HG03442 (cell line): ENCODE data around the gene ARMH1.

Experiments used
- ATAC-seq: cut with Tn5 transposase; IDR thresholded peaks from one replicate; pipeline ENCODE4 v1.9.1; 2021; ENCODE audit warnings: mild to moderate bottlenecking, moderate library complexity; ENCODE audit not compliant: unreplicated experiment

The ARMH1 gene

GRCh38 chr1:44674113-44675000 lies at the start of gene ARMH1, which contains the start of gene TMEM53:
Gene ARMH1 (plus strand): TSS chr1:44674714. CDS start chr1:44689698, 14,984 bp downstream.
Gene TMEM53 (minus strand): TSS chr1:44674481. CDS start chr1:44674391, 90 bp downstream.
- peak; percentile 90 for ATAC-seq

GRCh38 chr1:44625348-44625747 lies 49.2 kb upstream of the ARMH1 start:
- ATAC-seq: no peak

- no peak for ATAC-seq
Measured at GRCh38 chr1:44628962-44629756, 45.4 kb upstream of the ARMH1 start.

GRCh38 chr1:44630116-44630515 lies 44.4 kb upstream of the ARMH1 start:
- no peak for ATAC-seq

GRCh38 chr1:44631333-44631646 lies 43.2 kb upstream of the ARMH1 start:
- ATAC-seq: no peak

- ATAC-seq: peak; percentile 55
Measured at GRCh38 chr1:44631647-44632539, 42.6 kb upstream of the ARMH1 start.

GRCh38 chr1:44632598-44632997 lies 41.9 kb upstream of the ARMH1 start:
- ATAC-seq: no peak

GRCh38 chr1:44634606-44635189 lies 39.8 kb upstream of the ARMH1 start:
- ATAC-seq: no peak

- ATAC-seq: no peak
Measured at GRCh38 chr1:44635439-44635838, 39.1 kb upstream of the ARMH1 start.

GRCh38 chr1:44636083-44636687 lies 38.3 kb upstream of the ARMH1 start:
- no peak for ATAC-seq

- no peak for ATAC-seq
Measured at GRCh38 chr1:44636688-44637598, 37.6 kb upstream of the ARMH1 start.

GRCh38 chr1:44637702-44638411 lies 36.7 kb upstream of the ARMH1 start:
- no peak for ATAC-seq

- ATAC-seq: no peak
Measured at GRCh38 chr1:44640200-44640853, 34.2 kb upstream of the ARMH1 start.

- ATAC-seq: no peak
Measured at GRCh38 chr1:44641126-44642102, 33.1 kb upstream of the ARMH1 start.

- ATAC-seq: no peak
Measured at GRCh38 chr1:44642255-44642654, 32.3 kb upstream of the ARMH1 start.

- no peak for ATAC-seq
Measured at GRCh38 chr1:44642925-44643324, 31.6 kb upstream of the ARMH1 start.
